H1 (cell line): ENCODE data around the gene SNED1. TPM values are rescaled to one million over a fixed set of nuclear protein-coding genes. Genes with fewer than 3 reads are reported as not detected.

ENCODE experiments used
- ASH2L ChIP-seq: fragments of 200-600, 300-600 bp; sonication (generic); IDR thresholded peaks from one replicate; pipeline ENCODE4 v1.7.1; 2017; ENCODE audit warnings: low read length
- NRF1 ChIP-seq: IDR thresholded peaks from 2 replicates; pipeline ENCODE4 v1.6.1; 2011; ENCODE audit warnings: mild to moderate bottlenecking, low read depth, low read length, improper control_type of control experiment
- TAF1 ChIP-seq: IDR thresholded peaks from 2 replicates; pipeline ENCODE4 v1.6.1; 2011; ENCODE audit warnings: mild to moderate bottlenecking, low read depth, low read length
- polyA plus RNA-seq, 7 experiments: library from polyadenylated mRNA; depleted of rRNA in 3 of 7; stranded (reverse) in 5 of 7; unstranded in 2 of 7; fragments of >200 nt in 5 of 7; fragments of 200-250 nt in 2 of 7; gene quantifications; 1 replicate in 5 of 7; 2 replicates in 1 of 7; 4 replicates in 1 of 7; pipeline versions ENCODE4 v1.2.1 to v1.2.3, GENCODE V29; 2011 to 2013; ENCODE audit warnings: missing spikeins in 2 of 7, mixed read lengths in 2 of 7
- total RNA-seq: library from RNA; stranded (reverse); fragmentation: NEBNext Ultra II Directional; extraction: Animal tissue kit (Norgen Biotek cat#: 25700); gene quantifications from 2 replicates; pipeline ENCODE4 v1.2.1, GENCODE V29; 2021
- TF ChIP-seq, protein P1 (sequence below): fragments of 300-600 bp; sonication (generic); IDR thresholded peaks from 2 replicates; pipeline ENCODE4 v1.7.1; 2012; ENCODE audit warnings: low read length, moderate library complexity, mild to moderate bottlenecking, inconsistent platforms; ENCODE audit not compliant: insufficient replicate concordance
- TF ChIP-seq, protein P2 (sequence below), 3 experiments: IDR thresholded peaks; 1 replicate in 2 of 3; 2 replicates in 1 of 3; pipeline versions ENCODE4 v1.5.1 to v1.6.1; 2011; ENCODE audit warnings: low read length in 3 of 3, mild to moderate bottlenecking in 3 of 3, inconsistent platforms in 2 of 3, low read depth in 1 of 3, moderate library complexity in 1 of 3; ENCODE audit not compliant: insufficient read depth in 1 of 3; ENCODE audit errors: control extremely low read depth in 1 of 3

SNED1 gene
- total and polyA plus RNA-seq, 2 of the 8 experiments (the other 6 are each of a cell fraction or from before 2014, with no cell fraction given) = 1.9 TPM

DNA sequence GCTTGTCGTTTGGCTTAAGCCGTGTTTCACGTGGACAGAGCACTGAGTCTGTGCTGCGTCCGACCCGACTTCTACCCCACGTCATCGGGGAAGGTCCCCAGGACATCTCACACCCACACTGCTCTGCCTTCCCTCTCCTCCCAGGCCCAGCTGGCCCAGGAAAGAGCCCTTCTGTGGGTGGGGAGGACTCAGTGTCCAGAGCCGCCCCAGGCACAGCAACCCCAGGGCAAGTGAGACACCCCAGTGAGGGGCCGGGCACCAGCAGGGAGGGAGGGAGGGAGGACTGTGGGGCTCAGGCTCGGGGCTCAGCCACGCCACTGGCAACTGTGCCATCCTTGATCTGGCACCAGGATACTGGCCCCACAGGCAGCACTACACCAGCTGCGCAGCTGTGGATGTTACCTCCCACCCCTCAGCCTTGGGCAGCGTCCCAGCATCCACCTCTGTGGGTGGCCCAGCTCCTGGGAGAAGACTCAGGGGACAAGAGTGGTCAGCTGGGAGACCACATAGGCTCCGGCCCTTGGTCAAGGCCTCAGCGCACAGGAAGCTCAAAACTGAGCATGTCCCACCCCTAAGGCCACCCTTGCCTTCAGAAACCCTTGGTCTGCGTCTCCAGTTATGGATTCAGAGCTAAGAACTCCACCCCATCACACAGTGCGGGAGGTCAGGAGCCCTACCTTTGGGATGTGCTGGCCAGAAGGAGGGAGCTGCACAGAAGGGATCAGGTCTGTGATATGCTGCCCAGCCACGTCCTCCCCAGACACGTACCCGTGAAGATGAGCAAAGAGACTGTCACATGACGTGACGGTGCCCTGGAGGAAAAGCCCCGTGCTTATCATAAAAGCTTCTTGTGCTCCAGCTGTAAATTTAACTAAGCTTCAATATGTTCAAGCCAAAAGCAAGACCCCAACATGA, 139.1 kb downstream of the SNED1 start (continued):
- TF ChIP-seq, protein P1, sequence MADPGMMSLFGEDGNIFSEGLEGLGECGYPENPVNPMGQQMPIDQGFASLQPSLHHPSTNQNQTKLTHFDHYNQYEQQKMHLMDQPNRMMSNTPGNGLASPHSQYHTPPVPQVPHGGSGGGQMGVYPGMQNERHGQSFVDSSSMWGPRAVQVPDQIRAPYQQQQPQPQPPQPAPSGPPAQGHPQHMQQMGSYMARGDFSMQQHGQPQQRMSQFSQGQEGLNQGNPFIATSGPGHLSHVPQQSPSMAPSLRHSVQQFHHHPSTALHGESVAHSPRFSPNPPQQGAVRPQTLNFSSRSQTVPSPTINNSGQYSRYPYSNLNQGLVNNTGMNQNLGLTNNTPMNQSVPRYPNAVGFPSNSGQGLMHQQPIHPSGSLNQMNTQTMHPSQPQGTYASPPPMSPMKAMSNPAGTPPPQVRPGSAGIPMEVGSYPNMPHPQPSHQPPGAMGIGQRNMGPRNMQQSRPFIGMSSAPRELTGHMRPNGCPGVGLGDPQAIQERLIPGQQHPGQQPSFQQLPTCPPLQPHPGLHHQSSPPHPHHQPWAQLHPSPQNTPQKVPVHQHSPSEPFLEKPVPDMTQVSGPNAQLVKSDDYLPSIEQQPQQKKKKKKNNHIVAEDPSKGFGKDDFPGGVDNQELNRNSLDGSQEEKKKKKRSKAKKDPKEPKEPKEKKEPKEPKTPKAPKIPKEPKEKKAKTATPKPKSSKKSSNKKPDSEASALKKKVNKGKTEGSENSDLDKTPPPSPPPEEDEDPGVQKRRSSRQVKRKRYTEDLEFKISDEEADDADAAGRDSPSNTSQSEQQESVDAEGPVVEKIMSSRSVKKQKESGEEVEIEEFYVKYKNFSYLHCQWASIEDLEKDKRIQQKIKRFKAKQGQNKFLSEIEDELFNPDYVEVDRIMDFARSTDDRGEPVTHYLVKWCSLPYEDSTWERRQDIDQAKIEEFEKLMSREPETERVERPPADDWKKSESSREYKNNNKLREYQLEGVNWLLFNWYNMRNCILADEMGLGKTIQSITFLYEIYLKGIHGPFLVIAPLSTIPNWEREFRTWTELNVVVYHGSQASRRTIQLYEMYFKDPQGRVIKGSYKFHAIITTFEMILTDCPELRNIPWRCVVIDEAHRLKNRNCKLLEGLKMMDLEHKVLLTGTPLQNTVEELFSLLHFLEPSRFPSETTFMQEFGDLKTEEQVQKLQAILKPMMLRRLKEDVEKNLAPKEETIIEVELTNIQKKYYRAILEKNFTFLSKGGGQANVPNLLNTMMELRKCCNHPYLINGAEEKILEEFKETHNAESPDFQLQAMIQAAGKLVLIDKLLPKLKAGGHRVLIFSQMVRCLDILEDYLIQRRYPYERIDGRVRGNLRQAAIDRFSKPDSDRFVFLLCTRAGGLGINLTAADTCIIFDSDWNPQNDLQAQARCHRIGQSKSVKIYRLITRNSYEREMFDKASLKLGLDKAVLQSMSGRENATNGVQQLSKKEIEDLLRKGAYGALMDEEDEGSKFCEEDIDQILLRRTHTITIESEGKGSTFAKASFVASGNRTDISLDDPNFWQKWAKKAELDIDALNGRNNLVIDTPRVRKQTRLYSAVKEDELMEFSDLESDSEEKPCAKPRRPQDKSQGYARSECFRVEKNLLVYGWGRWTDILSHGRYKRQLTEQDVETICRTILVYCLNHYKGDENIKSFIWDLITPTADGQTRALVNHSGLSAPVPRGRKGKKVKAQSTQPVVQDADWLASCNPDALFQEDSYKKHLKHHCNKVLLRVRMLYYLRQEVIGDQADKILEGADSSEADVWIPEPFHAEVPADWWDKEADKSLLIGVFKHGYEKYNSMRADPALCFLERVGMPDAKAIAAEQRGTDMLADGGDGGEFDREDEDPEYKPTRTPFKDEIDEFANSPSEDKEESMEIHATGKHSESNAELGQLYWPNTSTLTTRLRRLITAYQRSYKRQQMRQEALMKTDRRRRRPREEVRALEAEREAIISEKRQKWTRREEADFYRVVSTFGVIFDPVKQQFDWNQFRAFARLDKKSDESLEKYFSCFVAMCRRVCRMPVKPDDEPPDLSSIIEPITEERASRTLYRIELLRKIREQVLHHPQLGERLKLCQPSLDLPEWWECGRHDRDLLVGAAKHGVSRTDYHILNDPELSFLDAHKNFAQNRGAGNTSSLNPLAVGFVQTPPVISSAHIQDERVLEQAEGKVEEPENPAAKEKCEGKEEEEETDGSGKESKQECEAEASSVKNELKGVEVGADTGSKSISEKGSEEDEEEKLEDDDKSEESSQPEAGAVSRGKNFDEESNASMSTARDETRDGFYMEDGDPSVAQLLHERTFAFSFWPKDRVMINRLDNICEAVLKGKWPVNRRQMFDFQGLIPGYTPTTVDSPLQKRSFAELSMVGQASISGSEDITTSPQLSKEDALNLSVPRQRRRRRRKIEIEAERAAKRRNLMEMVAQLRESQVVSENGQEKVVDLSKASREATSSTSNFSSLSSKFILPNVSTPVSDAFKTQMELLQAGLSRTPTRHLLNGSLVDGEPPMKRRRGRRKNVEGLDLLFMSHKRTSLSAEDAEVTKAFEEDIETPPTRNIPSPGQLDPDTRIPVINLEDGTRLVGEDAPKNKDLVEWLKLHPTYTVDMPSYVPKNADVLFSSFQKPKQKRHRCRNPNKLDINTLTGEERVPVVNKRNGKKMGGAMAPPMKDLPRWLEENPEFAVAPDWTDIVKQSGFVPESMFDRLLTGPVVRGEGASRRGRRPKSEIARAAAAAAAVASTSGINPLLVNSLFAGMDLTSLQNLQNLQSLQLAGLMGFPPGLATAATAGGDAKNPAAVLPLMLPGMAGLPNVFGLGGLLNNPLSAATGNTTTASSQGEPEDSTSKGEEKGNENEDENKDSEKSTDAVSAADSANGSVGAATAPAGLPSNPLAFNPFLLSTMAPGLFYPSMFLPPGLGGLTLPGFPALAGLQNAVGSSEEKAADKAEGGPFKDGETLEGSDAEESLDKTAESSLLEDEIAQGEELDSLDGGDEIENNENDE = no peak
- no peak for TF ChIP-seq ASH2L
- TF ChIP-seq, protein P2, sequence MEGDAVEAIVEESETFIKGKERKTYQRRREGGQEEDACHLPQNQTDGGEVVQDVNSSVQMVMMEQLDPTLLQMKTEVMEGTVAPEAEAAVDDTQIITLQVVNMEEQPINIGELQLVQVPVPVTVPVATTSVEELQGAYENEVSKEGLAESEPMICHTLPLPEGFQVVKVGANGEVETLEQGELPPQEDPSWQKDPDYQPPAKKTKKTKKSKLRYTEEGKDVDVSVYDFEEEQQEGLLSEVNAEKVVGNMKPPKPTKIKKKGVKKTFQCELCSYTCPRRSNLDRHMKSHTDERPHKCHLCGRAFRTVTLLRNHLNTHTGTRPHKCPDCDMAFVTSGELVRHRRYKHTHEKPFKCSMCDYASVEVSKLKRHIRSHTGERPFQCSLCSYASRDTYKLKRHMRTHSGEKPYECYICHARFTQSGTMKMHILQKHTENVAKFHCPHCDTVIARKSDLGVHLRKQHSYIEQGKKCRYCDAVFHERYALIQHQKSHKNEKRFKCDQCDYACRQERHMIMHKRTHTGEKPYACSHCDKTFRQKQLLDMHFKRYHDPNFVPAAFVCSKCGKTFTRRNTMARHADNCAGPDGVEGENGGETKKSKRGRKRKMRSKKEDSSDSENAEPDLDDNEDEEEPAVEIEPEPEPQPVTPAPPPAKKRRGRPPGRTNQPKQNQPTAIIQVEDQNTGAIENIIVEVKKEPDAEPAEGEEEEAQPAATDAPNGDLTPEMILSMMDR (IDR thresholded peaks at IDR 0.05; ENCODE audit: control extremely low read depth in 1 of 3, insufficient read depth in 1 of 3, low read depth in 1 of 3, low read length in 3 of 3) = no peak
- TF ChIP-seq TAF1 = no peak
- TF ChIP-seq NRF1 = no peak
